ENCODE results near the gene FAM83G.
"Not testable (repeated sequence)": the region's sequence is repeated elsewhere in the genome, so short reads cannot be mapped to it uniquely, and the experiment has no call there.

The FAM83G gene

DNA sequence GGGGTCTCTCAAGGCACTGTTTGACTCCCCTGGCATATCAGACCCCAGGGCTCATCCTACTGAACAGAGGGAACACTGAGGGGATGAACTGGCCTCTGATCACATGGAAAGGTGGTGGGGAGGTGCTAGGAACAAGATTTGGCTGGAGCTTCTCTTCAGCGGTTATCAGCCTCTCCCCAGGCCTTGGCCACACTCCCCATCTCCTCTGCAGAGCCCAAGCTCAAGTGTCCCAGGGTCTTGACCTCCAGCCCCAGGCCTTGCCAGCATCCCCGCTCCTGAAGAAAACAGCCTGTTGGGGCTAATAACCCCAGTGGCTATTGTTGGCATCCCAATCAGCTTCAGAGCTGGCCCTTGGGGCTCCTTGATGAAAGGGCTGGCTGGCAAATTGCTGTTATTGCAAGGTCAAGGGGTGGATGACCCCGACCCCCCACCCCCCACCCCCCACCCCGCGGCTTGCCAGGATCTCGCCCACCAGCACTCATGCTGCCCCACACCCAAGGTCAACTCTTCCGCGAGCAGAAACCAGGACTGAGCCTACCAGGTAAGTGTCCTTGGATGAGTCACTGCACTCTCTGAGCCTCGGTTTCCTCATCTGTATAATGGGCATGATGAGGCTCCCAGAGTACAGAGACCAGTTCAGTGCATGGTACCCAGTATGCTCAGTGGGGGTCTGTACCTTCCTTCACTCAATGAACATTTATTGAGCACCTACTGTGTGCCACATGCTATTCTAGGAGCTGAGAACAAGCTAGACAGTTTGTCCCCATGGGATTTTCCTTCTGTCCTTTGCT lies 18.8 kb upstream of the FAM83G start:
- DNase-seq (ENCODE audit: low spot score): no peak

DNA sequence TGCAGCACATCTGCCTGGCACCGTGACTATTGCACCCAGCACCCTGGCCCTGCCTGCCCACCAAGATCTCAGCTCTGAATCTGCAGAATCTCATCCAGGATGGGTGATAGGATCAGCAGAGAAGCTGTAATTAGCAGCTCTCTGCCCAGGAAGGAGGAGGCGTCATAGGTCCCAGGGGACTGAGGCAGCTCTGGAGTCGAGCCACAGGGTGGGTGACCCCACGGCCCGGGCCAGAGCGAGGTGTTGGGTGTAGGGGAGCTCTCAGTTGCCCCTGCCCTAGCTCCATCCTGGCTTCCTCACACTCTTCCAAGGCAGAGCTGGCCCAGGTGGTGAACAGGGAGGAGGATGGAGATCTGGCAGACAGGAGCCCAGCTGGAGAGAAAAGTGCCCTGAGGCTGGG lies 18.2 kb upstream of the FAM83G start:
- DNase-seq (ENCODE audit: low spot score): no peak

DNA sequence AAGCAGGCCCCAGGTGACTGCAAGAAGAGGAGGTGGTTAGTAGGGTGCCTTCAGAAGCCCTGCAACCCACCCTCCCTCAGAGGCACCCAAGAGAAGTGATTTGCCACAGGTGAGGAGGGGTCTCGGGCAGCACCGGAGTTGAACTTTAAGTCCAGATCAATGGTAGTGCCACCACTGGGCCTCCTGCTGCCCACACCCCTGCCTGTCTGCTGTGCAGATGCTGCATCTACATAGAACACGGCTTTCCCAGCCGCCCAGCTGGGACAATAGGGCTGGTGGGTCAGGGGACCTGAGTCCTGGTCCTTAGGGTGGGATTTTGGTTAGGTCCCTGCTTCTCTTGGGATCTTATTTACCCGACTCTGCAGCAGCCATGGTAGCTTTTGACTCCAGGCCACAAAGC lies 17.6 kb upstream of the FAM83G start:
- no peak for DNase-seq (ENCODE audit: low spot score)

DNA sequence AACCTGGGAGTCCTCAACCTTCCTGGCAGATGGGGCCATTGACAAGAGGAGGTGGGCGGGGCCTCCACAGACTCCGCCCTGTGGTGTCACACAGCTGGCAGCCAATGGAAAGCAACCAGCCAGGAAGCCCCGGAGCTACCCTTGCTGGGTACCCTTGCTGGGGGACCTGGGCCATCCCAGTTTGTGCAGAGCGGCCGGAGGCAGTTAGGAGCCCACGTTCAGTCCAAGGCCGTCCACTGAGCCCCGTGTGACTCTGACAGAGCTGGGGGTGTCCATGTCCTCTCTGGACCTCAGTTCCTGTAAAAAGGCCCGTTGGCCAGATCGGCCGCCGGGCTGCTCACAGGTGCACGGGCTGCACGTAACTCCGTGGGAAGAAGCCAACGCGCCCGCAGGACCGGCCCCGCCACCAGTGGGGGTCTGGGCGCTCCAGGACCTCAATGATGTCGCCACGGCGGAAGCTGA lies 17.1 kb upstream of the FAM83G start:
- DNase-seq (ENCODE audit: low spot score): no peak

DNA sequence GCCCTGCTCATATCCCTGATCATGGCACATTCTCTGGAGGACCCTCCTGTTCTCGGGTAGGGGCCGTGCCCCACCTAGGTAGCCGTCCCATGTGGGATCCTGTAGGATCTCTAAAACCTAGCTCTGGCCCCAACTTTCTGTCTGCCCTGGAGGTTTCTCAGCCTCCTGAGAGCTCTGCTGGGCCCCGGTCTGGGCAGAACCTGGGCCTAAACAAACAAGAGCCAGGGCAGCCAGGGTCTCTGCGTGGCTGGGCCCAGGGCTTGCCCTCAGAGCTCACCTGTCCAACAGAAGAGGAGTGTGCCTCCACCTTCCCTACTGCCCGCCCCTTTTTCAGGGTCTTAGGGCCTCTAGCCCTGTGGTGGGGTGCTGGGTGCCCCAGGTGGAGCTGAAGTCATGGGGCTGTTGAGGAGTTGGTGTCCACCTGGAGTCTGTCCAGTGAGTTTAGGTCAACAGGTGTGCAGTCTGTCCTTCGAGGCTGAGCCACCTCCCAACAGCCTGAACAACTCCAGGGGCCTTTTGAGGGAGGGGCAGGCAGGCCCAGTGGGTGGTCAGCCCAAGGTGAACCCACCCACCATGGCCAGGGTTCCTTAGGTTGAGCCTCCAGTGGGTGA lies 16.6 kb upstream of the FAM83G start:
- DNase-seq (ENCODE audit: low spot score): not testable (repeated sequence)

DNA sequence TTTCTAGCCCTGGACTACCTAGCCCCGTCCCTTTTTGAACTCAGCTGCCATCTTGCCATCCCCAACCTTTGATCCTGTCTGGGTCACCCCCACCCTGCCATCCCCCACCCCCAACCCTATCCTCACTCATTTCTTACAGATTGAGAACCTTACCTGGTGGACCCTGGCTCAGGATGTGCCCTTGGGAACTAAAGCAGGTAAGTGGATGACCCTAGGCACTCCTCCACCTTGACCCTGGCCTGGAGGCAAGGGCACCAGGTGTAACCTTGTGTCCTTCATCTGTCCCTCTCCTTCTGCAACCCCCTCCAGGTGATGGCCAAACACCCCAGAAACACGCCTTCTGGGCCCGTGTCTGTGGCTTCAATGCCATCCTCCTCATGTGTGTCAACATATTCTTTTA lies 15.5 kb upstream of the FAM83G start:
- DNase-seq (ENCODE audit: low spot score): no peak

DNA sequence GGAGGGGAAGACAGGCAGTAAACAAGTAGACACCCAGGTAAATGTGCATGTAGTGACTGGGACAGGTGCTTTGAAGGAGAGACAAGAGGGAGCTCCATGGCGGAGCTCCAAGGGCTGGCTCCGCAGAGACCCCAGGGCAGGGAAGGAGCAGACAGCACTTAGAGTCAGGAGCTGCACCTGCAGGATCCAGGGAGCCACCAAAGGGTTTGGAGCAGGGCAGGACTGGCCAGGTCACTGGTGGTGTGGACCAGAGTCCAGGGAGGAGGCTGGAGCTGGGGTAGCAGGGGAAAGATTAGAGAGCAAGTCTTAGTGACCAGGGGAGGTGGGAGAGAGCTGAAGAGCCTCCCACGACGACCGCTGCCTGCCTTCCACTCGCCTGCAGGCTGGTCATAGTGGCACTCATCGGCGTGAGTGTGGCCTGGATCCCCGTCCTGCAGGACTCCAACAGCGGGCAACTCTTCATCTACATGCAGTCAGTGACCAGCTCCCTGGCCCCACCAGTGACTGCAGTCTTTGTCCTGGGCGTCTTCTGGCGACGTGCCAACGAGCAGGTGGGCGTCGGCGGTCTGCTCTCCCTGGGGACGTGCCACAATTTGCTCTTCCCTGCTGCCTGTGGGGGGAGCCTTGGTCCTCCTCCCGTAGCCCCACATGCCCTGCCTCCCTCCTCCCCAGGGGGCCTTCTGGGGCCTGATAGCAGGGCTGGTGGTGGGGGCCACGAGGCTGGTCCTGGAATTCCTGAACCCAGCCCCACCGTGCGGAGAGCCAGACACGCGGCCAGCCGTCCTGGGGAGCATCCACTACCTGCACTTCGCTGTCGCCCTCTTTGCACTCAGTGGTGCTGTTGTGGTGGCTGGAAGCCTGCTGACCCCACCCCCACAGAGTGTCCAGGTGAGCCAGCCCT lies 14.7 kb upstream of the FAM83G start:
- no peak for DNase-seq (ENCODE audit: low spot score)

DNA sequence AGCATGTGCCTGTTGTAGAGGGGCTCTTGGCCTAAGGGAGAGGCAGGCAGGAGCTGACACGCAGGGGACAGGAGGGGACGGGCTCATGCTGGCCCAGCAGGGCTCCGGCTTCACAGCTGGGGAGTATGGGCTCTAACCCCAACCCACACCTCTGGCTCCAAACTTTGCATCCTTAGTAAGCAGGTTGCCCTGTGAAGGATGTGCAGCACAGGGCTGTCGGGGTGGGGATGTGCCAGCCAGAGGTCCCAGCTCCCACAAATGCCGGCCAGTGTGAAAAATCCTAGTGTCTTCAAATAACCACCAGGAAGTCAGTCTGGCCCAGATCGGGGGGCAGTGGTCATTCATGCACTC lies 14.0 kb upstream of the FAM83G start:
- no peak for DNase-seq (ENCODE audit: low spot score)

DNA sequence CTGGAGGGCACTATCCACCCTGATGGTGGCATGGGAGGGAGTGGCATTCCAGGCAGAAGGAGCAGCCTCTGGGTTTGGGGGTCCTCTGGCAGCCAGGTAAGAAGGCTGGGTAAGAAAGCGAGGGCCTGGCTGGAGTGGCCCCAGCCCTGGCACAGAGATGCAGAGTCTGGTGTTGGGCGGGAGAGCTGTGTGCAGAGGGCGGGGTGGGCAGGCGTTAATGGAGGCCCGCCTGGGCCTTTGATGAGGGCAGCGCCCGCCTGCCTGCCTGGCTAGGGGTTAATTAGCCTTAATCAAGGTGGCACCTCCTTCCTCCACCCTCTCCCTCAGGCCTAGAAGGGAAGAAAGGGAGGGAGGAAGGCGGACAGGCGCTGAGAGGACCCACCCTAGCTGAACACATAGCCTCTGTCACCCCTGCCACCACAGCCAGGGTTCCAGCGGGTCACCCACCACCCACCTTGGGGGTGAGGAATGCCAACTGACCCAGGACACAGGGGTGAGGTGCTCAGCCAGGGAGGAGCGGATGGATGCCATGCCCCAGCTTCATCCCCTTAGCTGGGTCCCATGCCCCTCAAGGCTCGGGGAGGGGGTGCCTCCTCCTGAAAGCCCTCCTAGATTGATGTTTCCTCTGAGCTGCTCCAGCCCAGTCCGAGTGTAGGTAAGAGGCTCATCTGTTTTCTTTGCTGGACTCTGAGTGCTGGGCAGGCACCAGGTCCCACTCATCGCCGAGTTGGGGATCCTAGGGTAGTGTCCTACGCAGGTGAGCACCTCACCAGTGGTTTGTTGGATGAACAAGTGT lies 13.4 kb upstream of the FAM83G start:
- DNase-seq (ENCODE audit: low spot score): no peak

DNA sequence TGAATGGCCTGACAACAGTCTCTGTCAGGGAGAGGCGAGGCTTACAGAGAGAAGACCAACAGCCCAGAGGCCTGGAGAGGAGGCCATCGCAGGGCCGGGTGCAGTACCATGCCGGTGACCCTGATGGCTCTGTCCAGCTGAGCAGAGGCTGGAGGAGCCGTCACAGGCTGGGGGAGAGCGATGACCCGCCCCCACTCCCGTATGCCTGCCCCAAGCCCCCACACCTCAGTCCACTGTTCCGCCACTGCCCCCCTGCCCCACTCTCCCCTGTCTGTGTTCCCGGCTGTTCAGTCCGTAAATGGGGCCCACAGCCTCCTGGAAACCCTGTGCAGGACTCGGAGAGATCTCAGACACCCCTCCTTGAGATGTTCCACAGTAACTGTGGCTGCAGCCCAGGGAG lies 12.8 kb upstream of the FAM83G start:
- DNase-seq (ENCODE audit: low spot score): no peak

DNA sequence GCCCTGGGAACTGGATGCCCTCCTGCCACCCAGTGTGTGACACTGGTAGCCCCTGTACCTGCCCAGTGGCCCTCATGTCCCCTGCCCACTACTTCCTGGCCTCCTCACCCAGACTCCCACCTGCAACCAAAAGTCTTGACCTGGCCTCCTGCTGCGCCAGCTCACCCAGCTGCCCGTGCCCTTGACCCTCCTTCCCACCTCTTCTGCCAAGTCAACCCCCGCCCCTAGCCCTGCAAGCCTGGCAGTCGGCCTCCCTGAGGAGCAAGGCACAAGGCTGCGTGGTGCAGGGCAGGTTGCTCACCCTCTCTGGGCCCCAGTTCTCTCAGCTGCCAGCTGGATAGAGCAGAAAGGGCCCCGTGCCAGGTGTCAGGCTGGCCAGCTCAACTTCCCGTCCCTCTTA lies 12.3 kb upstream of the FAM83G start:
- no peak for DNase-seq (ENCODE audit: low spot score)

DNA sequence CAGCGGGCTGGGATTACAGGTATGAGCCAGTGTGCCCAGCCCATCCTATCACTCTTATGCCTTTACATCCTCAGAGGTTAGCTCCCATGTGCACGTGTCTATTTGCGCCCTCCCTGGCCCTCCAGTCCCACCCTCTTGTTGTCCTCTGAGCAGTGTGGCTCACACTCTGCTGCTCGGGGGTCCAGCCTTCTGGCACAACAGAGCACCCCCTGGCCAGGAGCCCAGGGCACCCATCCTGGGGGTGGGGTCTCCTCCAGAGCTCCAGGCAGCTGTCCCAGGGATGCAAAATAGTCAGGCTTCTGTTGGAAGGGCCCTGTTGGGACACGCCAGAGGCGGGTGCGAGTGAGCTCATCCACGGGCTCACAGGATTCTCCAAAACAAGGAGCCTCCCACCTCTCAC lies 11.7 kb upstream of the FAM83G start:
- DNase-seq (ENCODE audit: low spot score): no peak

DNA sequence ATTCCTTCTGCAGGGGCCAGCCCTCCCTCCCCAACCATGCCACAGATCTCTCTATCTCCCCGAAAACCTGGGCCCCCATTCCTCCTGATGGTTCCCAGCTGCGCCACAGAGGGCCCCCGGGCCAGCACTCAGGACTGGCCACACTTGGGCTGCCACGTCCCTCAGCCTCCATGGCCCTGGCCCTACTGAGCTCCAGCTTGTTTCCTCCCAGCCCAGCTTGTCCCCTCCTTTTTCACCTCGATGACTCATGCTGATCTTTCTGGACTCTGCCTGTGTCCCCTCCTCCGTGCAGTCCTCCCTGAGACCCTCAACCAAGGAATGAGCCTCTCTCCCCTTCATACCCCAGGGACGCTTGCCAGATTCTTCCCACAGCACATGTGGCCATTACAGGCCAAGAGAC lies 10.9 kb upstream of the FAM83G start:
- no peak for DNase-seq (ENCODE audit: low spot score)

DNA sequence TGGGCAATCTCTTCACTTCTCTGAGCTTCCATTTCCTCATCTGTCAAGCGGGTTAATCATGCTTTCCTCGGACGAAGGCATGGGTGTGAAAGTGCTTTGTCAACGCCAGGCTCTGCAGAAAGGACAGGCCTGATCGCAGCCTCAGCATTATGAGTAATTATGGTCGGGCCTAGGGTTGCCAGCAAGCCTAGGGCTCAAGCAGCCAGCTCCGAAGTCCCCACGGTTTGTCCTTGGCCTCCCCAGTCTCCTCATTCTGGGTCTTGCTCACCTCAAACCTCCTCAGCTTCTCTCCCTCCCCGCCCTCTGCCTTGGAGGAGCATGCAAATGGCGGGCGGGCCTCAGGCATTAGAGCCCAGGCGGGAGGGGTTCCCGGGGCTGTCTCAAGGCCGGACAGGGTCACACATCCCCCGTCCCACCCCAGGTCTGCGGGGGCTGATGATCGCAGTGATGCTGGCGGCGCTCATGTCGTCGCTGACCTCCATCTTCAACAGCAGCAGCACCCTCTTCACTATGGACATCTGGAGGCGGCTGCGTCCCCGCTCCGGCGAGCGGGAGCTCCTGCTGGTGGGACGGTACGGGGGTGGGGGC lies 10.2 kb upstream of the FAM83G start:
- DNase-seq (ENCODE audit: low spot score): no peak

DNA sequence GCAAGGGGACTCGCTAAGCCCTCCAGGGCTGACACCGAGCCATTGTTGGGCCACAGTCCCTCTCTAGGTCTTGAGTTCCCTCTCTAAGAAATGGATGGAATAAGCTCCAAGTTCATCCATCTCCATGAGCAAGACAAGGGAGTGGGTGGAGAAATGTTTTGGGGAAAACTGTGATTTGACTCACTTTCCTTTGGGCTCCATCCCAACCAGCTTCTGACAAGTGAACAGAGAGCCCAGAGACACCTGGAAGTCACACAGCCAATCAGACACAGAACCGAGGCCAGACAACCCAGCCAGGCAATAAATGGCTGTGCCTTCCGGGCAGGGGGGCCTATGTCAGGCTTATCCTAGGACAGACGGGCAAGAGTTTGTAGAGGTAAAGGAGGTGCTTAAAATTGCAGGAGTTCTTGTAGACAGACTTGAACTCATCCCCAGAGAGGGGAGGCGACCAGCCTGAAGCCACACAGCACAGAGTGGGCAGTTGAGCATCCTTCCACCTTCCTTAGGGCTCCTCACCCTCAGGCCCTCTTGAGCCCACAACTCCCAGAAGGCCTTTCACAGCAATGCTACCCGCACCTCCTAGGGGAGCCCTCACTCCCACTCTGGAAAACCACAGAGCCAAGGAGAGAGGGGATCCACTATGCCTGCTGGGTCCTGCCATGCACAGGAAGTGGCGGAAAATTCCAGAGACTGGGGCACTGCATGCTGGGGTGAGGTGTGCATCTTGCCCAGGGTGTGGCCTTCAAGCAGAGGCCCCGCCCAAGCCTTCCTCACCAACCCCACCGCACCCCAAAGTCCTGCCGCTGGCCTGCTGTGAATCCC lies 9.5 kb upstream of the FAM83G start:
- DNase-seq (ENCODE audit: low spot score): no peak

DNA sequence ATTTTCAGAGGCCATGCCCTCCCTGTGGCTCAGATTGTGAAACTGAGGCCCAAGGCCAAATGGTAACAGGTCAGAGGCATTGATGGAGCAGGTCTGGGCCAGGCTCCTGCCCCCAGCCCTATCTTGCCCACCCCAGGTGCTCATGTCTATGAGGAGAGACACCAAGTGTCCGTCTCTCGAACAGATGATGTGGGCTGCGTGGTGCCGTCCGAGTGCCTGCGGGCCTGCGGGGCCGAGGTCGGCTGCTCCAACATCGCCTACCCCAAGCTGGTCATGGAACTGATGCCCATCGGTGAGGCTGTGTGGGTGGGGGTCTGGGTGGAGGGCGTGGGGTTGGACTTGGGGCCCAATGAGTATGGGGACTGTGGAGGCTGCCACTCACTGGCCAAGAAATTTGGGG lies 8.7 kb upstream of the FAM83G start:
- no peak for DNase-seq (ENCODE audit: low spot score)

DNA sequence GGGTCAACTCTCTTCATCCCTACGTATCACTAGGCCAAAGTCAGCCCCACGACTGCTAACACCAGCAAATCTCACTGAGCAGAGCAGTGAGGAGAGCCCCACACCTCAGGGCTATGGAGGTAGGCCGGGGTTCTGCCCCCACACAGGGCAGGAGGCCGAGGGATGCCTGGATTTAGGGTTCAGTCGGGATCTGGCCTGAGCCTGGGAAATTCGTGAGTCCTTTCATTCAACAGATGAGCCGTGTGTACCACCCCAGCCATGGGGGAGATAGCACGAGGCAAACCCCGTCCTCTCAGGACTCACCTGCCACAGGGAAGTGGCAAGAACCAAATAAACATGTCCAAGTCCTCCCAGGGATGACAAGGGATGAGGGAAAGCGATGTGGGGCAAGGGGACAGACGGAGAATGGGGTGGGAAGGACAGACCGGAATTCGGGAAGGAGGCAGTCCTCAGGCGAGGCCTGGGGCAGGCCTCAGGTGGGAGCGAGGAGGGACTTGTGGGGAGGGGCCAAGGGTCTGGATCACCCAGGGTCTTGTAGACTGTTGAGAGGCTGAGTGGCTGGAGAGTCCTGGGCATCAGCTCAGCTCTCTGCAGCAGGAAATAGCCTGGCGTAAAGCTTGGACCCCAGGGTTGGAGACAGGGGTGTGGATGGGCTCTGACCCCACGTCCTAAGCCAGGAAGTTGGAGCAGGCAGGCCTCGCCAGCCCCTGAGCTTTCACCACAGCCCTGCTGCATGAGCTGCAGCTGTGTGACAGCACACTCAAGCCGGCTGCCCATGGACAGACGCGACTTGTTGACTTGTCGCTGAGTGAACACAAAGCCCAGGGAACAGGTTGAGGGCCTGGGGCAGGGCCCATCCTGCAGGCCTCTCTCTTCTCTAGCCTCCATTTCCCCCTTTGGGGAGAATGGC lies 7.9 kb upstream of the FAM83G start:
- no peak for DNase-seq (ENCODE audit: low spot score)

DNA sequence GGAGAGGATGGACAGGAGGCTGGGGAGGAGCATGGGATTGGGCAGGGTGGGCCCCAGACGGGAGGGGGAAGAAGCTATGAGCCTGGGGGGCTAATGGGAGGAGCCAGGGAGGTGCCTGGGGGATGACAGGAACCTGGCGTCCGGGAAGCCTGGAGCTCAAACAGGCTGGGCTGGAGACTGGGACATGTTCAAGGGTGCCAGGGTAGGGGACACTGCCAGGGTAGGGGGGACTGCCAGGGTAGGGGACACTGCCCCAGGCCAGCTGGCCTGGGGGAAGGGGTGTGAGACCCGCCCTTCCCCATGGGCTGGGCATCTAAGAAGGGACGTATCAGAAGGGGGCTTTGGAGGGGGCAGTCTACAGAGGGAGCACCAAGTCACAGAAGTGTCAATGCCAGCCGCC lies 7.0 kb upstream of the FAM83G start:
- no peak for DNase-seq (ENCODE audit: low spot score)

DNA sequence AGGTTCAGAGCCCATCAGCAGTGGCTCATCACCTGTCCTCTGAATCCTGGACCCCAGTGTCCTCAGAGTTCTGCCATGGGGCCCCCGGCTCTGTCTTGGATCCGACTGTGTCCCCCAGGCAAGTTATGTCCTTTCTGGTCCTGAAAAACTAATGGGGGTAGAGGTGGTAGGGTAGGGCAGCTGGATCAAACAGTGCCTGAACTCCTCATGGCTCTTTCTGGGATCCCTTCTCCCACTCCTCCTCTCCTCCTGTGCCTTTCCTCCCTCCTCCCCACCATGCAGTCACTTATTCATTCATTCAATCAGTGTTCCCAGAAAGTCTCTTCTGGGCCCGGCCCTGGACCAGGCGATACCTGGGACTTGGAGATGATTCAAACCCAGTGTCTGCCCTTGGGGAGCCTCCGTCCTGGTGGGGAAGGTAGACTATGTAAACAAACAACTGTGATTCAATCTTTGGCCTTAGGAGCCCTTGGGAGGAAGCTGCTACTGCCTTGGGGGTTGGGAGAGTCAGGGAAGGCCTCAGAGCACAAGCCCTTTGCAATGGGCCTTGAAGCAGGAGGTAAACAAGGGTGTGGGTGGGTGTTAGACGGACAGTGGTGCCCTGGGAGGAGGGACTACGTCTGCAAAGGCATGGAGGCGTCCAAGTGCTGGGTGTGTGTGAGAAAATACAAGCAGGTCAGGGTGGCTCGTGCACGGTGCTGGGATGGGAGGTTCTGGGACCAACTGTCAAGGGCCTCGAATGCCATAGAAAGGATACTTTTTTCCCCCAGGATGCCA lies 6.4 kb upstream of the FAM83G start:
- DNase-seq (ENCODE audit: low spot score): no peak

Data from ecto neural progenitor cell (in vitro differentiated cells).